DLD1 (cell line): ENCODE data around the gene STIM2.
"Not testable (repeated sequence)": the region's sequence is repeated elsewhere in the genome, so short reads cannot be mapped to it uniquely, and the experiment has no call there.

Experiments used
- in situ Hi-C: cut with HindIII; loops from 2 replicates; pipeline ENCODE4 v1.10.0; 2017; ENCODE audit warnings: low sequenced_read_pairs

The STIM2 gene

DNA sequence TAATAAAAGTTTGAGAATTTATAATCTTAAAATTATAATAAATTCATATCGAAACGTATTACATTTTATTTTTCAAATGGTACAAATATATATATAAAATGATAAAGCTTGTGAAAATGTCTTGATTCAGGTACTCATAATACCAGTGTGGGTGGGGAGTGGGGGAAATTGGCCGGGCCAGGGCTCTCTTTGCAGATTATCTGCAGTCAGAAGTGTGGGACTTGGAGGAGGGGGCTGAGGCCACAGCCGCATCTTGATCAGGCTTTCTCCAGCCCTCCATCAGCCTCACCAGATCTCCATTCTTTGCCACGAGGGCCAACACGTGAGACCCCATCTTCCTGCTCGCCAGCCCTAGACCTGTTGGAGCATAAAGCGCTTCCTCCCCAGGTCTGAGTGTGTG lies 86.7 kb downstream of the STIM2 start:
- in situ Hi-C loops, result no loop called here

DNA sequence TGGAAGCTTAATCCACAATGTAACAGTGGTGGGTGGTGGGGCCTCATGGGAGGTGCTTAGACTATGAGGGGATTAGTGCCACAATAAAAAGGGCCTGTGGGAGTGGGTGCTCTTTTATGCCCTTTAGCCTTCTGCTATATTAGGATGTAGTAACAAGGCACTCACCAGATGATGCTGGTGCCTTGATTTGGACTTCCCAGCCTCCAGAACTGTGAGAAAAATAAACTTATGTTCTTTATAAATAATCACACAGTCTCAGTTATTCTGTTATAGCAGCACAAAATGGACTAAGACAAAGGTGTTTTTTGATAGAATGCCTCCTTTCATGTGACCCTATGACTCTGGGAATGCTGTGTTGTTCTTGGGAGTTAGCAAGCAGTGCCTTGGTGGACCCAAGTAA lies 89.8 kb downstream of the STIM2 start:
- in situ Hi-C loops, result no loop called here

DNA sequence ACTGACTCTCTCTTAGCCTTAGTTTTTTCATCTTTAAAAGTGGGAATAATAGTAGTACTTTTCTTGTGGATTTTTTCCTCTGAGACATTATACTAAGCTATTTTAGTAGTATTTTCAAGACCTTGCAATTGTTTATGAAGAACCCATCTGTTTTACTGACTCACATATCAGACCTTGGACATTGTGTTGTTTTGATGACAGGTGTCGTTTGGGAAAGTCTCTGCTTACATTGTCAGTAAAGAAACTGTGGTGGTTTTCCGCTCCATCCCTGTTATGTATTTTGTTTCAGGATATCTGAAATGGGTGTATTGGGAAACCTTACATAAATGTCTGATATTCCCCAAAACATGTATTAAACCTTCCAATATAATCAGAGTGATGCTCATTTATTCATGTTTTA lies 92.2 kb downstream of the STIM2 start:
- in situ Hi-C loops, result no loop called here

DNA sequence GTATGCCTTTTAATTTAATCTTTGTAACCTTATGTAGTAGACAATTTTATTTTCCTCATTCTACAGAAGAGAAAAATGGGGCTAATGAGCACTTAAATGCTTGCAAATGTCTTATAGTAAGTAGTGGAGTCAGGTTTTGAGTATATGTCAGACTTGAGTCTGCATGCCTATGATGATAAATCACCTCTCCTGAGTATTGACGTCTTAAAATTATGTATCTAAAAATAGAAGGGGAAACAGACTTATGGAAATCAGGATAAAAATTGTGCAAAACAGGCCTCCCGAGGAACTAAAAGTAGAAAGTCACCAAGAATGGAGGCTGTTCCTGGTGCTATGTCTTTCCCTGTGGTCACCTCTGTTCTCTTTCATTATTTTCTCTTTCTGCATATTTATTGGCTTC lies 92.7 kb downstream of the STIM2 start:
- in situ Hi-C loops, result no loop called here

DNA sequence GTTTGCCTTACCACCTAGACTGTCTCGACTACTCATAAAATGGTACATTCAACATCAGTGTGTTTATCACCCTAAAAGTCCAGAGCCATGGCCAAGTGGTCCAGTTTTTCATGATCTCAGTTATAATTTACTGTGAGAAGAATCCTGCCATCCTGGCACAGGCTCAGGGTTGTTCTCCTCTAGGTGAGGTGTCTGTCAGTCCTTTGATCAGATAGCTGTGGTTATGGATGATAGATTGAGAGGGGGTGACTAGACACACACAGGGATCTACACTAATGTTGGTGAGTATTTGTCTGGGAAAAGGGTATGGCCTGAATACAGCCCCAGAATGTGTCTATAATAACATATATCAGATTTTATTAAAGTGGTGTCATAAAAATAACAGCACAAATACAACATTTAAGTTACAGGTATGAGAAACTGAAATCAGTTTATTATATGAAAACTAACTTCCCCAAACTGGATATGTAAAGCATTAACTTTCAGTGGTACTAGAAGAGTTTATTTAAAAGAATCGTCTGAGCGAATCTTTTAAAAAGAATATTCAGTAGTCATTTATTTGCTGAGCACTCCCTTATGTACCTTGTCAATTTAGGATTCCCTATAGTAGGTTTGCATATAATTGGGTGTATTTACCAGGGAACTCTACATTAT lies 93.3 kb downstream of the STIM2 start:
- in situ Hi-C loops, result no loop called here

DNA sequence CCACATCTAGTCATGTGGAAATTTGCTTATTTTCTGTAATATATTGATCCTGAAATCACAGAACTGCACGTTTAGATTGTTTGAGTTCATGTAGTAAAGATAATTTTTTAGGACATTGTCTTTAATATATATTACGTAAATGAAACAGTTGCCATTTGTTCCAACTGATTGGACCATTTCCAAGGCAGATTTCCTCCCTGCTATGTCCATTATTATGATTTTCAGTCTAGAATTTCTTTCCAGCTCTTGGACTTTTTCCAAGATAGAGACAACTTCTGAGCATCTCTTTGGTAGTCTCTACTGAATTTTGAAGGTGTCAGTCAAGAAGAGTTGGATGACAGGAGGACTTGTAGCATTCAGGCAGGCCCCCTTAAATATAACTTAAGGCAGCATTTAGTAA lies 94.6 kb downstream of the STIM2 start:
- in situ Hi-C loops, result no loop called here

DNA sequence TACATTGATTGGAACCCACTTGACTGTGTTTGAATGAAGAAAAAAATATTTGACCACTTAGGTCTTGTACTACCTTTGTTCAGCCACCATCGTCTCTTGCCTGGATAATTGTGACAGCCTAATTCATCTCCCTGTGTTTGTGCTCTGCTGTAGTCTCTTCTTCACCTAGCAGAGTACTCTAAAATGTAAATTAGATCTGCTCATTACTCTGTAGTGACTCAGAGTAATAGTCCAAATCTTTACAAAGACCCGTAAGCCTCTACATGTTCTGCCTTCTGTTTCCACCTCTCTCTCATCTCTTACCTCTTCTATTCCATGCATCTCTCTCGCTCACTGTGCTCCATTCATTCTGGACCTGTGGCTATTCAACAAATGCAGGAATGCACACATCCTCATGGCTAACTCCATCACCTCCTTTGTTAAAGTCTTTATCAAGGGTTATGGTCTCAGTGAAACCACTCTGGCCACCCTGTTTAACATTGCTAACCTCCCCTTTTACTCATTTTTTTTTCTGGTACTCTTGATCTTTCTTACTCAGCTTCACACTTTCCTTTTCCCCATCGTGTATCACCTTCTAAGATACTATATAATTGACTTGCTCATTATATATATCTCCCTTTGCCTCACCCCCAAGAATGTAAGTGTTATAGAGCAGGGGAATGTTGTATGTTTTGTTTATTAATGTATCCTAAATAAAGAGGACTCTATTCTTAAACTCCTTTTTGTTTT lies 98.4 kb downstream of the STIM2 start:
- in situ Hi-C loops, result no loop called here

DNA sequence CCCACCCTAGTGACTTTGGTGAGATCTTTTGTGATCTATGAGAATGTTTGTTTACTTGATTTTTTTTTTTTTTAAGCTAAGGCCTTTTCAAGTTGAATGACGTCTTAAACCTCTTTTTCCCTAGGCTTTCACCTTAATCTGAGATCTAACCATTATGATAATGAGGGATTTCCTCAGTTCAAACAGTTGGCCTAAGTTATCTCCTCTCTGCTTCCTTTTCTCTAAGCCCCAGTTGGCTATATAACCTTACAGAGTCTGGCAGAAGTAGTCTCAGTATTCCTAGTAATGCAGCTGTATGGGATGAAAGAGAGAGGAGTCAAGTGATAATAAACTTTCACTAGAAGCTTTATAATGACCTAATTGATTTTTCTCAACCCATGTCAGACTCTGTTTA lies 99.0 kb downstream of the STIM2 start:
- in situ Hi-C loops, result no loop called here

DNA sequence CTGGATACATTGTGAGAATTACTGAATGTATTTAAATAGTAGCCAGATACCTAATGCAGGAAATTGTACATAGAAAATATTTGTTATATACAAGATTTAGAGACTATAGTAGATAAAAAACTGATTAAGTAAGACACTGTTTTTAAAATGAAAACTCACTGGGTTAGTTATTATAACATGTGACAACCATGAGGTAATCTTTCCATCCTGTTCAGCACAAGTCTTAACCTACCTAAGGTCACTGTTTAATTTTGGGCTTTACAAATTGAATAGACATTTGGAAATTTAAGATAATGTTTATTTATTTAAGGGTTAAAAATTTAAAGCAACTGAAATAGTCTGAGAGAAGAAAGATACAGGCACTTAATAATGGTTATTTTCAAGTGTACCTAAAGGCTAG lies 102.1 kb downstream of the STIM2 start:
- in situ Hi-C loops, result no loop called here

DNA sequence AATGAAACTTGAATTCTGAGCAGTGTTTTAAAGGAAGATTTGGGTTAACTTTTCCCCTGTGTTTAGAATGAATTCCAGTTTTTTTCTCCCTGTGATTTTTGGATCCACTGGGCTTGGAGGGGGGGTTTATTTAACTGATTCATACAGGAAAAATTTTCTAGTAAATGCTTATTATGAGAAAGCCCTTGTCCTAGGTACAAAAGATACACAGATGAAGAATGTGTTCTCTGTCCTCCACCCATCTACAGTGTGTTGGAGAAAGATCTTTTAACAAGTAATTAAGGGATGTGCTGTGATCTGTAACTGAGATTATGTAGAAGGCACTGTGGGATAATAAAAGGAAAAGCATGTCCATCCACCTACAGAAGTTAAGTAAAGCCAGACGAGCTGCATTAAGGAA lies 103.9 kb downstream of the STIM2 start:
- in situ Hi-C loops, result no loop called here

DNA sequence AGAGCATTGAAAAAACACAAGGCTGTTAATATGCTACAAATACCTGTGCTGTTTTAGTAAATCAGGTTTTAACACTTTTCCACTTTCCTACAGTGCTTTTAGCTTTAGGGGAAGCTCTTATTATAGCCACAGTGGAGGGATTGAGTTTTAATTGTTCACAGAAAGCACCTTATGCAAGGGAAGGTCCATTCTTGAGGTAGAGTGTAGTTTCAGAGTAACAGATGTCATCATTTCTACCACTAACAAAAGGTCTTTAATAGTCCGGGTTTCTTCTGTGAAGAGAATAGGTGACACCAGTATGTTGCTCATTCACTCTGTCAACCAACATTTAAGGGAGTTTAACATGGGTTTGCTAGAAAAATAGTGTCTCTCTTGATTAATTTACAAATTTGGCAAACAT lies 104.4 kb downstream of the STIM2 start:
- in situ Hi-C loops, result no loop called here

DNA sequence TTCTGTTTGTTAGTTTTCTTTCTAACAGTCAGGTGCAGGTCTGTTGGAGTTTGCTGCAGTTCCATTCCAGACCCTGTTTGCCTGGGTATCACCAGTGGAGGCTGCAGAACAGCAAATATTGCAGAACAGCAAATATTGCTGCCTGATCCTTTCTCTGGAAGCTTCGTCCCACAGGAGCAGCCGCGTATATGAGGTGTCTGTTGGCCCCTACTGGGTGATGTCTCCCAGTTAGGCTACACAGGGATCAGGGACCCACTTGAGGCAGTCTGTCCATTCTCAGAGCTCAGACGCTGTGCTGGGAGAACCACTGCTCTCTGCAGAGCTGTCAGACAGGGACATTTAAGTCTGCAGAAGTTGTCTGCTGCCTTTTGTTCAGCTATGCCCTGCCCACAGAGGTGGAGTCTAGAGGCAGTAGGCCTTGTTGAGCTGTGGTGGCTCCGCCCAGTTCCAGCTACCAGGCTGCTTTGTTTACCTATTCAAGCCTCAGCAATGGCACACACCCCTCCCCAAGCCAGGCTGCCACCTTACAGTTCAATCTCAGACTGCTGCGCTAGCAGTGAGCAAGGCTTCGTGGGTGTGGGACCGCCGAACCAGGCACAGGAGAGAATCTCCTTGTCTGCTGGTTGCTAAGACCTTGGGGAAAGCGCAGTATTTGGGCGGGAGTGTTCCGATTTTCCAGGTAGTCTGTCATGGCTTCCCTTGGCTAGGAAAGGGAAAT lies 115.0 kb downstream of the STIM2 start:
- in situ Hi-C loops, result not testable (repeated sequence)

DNA sequence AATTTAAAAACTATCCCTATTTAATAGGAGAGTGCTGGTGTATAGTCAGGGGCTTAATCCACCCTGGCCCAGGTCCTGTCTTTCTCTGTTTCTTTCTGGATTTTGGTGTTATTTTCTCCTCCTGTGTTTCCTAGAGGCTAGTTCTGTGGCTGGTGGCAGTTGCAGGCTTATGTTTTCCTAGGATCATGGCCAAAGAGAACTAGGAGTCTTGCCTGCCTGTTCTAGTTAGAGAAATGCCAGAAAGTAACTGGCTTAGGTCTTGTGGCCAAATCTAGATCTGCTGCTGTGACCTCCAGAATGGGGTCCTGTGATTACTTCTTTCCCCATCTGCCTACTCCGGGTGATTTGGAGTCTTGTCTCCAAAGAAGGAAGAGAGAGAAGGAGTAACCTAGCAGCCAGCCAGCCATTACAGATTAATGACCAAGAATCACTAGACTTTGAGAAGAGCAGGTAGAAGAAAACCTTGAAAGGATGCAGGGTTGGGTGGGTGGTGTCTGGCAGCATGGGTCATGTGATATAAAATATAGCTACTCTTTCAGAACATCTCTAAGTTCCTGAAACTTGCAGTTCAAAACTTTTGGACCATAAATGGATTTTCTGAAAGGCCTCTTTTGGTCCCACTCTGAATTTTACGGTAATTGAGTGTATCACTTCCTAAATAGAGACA lies 117.9 kb downstream of the STIM2 start:
- in situ Hi-C loops, result no loop called here

DNA sequence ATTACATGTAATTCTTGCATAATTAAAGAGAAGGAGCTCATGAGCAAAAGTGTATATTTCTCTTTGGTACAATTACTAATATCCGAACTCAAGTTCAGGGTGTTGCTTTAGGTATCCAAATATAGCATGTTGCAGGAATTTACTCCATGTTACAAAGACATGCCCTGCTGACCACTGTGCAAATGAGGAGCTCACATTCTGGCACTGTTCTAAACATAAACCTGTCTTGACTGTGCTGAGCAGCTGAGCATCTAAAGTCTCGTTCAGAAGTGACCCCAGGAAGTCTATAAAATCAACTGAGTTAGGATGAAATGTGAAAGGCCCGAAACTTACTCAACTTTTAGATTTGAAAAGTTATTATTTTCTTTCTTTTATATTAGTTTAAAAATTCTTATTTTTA lies 124.3 kb downstream of the STIM2 start:
- in situ Hi-C loops, result no loop called here

DNA sequence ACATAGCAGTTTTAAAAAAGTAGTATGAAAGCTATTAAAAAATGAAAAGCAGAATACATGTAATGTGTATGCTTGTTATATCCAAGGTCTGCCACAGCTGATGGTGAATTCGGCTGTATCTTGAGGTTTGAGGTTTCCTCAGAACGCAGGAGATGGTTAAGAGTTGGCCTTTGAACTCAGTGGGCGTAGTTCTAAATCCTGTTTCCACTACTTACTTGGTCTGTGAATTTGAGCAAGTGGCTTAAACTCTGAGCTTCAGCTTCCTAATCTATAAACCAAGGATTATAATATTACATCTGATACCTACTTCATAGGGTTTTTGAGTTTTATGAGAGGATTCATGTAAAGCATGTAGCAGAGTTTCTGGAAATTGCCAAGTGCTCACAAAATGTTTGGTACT lies 125.2 kb downstream of the STIM2 start:
- in situ Hi-C loops, result no loop called here

DNA sequence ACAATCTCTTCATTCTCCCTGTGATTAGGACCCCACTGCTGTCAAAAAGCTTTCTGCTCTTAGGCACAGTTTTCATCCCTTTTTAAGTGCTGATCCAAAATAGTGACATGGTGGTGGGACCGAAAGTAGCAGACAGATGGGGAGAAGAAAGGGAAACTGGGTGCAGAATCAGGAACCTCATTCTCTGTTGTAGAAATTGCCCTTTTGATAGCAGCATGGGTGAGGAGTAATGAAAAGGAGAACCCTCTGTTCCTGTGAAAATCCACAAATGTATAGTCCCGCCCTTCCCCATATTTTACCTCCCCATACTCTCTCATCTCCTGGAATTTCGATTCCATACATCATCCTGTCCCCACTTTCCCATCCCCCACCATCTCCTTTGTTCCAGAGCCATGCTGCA lies 126.5 kb downstream of the STIM2 start:
- in situ Hi-C loops, result no loop called here

DNA sequence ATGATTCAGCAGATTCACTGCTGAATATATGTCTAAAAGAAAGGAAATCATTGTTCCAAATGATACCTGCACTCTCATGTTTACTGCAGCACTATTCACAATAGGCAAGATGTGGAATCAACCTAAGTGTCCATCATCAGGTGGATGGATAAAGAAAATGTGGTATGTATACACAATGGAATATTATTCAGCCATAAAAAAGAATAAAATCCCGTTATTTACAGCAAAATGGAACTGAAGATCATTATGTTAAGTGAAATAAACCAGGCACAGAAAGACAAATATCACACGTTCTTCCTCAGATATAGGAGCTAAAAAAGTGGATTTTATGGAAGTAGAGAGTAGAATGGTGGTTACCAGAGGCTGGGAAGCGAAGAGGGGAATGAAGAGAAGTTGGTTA lies 130.4 kb downstream of the STIM2 start:
- in situ Hi-C loops, result no loop called here

DNA sequence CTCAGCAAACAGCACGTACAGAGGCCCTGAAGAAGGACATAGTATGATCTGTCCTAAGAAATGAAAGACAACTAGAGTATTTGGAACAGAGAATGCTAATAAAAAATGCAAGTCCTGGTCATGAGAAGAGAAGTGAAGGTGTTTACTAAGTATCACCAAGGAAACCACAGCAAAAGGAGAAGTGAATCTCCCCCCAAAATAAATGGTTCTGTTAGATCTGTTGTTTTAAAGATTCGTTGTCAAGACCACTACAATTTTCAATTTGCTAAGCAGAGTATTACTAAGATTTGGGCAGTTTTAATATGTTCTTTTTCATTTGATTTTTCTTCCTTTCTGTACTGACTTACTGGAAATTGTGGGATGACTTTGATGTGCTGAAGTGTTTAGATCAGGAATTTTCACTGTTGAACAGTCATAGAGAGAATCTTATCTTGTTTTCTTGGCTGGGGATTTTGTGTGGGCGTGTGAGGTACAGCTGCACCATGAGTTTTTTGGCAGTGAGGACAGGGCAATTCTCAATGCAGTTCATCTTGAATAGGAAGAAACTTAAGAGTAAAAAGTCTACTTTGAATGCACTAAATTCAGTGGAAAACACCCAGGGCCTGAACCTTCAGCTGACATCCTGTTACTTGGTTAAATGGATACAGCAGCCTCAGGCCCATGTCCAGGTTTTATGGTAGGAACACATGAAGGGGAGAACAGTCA lies 132.2 kb downstream of the STIM2 start:
- in situ Hi-C loops, result no loop called here

DNA sequence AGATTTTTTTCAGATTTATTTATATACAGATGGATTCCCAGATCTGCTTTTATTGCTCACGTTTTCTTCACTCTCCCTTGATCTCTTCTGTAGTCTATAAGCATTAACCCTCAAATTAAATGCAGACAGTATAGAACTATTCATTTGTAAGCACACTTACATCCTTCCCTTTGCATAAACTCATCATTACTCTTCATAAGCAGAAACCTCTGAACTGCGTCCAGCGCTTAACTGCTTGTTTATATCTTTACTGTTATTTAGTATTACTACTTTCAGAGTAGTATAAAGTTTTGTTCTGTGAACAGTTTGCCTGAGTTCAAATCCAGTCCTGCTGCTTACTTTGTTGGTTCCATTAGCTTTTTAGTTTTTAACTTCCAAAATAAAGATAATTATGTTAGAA lies 132.9 kb downstream of the STIM2 start:
- in situ Hi-C loops, result no loop called here

DNA sequence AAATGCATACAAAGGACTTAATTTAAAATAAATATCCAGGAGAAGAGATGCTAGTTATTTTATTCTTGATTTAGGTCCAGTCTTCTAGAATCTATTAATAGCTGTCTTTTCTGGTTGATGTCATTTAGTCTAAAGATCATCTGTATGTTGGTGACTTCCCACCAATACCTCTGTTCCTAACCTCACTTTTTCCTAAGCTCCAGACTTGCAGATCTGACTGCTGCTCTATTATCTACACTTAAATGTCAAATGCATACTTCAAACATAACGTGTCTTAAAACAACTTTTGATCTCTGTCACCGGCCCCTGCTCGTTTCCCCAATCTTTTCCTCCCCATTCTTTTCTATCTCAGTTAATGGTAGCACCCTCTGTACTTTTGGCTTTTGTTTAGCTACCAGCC lies 133.3 kb downstream of the STIM2 start:
- in situ Hi-C loops, result no loop called here

DNA sequence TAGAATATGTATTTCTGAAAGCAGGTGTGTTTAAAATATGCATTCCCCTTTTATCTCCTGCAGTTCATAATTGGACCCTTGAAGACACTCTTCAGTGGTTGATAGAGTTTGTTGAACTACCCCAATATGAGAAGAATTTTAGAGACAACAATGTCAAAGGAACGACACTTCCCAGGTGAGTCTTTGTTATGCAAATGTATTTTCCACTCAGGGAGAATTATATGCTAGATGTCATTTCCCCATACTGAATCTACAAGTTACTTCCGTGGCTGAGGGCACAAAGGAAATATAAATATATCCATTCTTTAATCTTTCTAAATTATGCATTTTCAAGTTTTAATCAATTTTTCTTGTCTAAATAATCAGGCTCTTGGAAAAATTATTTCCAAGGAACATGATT lies 134.7 kb downstream of the STIM2 start:
- in situ Hi-C loops, result no loop called here
